ENCODE results near the gene FLNC.

FLNC gene

GRCh38 chr7:128830231-128831177 is at the start of gene FLNC:
Gene FLNC, plus strand, starts transcription at chr7:128830406. Its CDS starts 232 bp downstream, at chr7:128830638.
- DNase-seq (ENCODE audit: low read depth, low spot score), result no peak

GRCh38 chr7:128781126-128781525 is 49.1 kb upstream of the FLNC start:
- DNase-seq (ENCODE audit: low read depth, low spot score), result no peak

- no peak for DNase-seq (ENCODE audit: low read depth, low spot score)
Measured at GRCh38 chr7:128781851-128782250, 48.4 kb upstream of the FLNC start.

- DNase-seq (ENCODE audit: low read depth, low spot score), result peak; percentile 86
Measured at GRCh38 chr7:128783143-128783861, 46.9 kb upstream of the FLNC start.

GRCh38 chr7:128785738-128786137 is 44.5 kb upstream of the FLNC start:
- no peak for DNase-seq (ENCODE audit: low read depth, low spot score)

- DNase-seq (ENCODE audit: low read depth, low spot score), result no peak
Measured at GRCh38 chr7:128788446-128789412, 41.5 kb upstream of the FLNC start.

GRCh38 chr7:128790315-128791041 is 39.7 kb upstream of the FLNC start:
- no peak for DNase-seq (ENCODE audit: low read depth, low spot score)

GRCh38 chr7:128791121-128791971 is 38.9 kb upstream of the FLNC start, which contains the start of gene CCDC136:
Gene CCDC136, plus strand, starts transcription at chr7:128791968. Its CDS starts 444 bp downstream, at chr7:128792412.
- no peak for DNase-seq (ENCODE audit: low read depth, low spot score)

- DNase-seq (ENCODE audit: low read depth, low spot score), result no peak
Measured at GRCh38 chr7:128791972-128792327, 38.3 kb upstream of the FLNC start.

GRCh38 chr7:128792471-128793180 is 37.6 kb upstream of the FLNC start:
- DNase-seq (ENCODE audit: low read depth, low spot score), result no peak

- no peak for DNase-seq (ENCODE audit: low read depth, low spot score)
Measured at GRCh38 chr7:128793181-128793547, 37.0 kb upstream of the FLNC start.

- DNase-seq (ENCODE audit: low read depth, low spot score), result no peak
Measured at GRCh38 chr7:128794020-128794419, 36.2 kb upstream of the FLNC start.

GRCh38 chr7:128794436-128794835 is 35.8 kb upstream of the FLNC start:
- no peak for DNase-seq (ENCODE audit: low read depth, low spot score)

GRCh38 chr7:128795129-128795528 is 35.1 kb upstream of the FLNC start:
- no peak for DNase-seq (ENCODE audit: low read depth, low spot score)

GRCh38 chr7:128796327-128796726 is 33.9 kb upstream of the FLNC start:
- no peak for DNase-seq (ENCODE audit: low read depth, low spot score)

- no peak for DNase-seq (ENCODE audit: low read depth, low spot score)
Measured at GRCh38 chr7:128799451-128799850, 30.8 kb upstream of the FLNC start.

- no peak for DNase-seq (ENCODE audit: low read depth, low spot score)
Measured at GRCh38 chr7:128800567-128800966, 29.6 kb upstream of the FLNC start.

- no peak for DNase-seq (ENCODE audit: low read depth, low spot score)
Measured at GRCh38 chr7:128801003-128801402, 29.2 kb upstream of the FLNC start.

- no peak for DNase-seq (ENCODE audit: low read depth, low spot score)
Measured at GRCh38 chr7:128801667-128802418, 28.4 kb upstream of the FLNC start.

All from iPS DF 19.7 (cell line).